ENCODE measurements around the gene ETHE1. TPM values are rescaled to one million over a fixed set of nuclear protein-coding genes. Genes with fewer than 3 reads are reported as not detected.

Gene ETHE1
- polyA plus RNA-seq, 1 donor from 2014 or later: 40.9 TPM

- Histone ChIP-seq H3K4me3 (ENCODE audit: low read length) (no peak overlapping the region), H4K20me1 (ENCODE audit: insufficient read depth) (no peaks in the 10 kb centered on the region), H3F3A (ENCODE audit: insufficient read depth, low read length, poor library complexity, severe bottlenecking) (no peaks in the 10 kb centered on the region), H3K9me2 (ENCODE audit: insufficient read depth, low read length) (no peaks in the 10 kb centered on the region), H3K4me2 (ENCODE audit: low read length) (no peak overlapping the region), H3K27me3 (ENCODE audit: insufficient read depth, low read depth, low read length) (no peaks in the 10 kb centered on the region), H3K27ac (ENCODE audit: low read length) (no peak overlapping the region), H3K79me2 (replicated peaks; ENCODE audit: insufficient read depth, low read length) (no peaks in the 10 kb centered on the region), H2AFZ (ENCODE audit: low read depth, low read length) (no peak overlapping the region), H3K9ac (ENCODE audit: low read length) (no peak overlapping the region), H3K36me3 (ENCODE audit: insufficient read depth, low read length) (no peaks in the 10 kb centered on the region), H3K9me3 (ENCODE audit: low read length) (no peaks in the 10 kb centered on the region)
- TF ChIP-seq CTCF (IDR thresholded peaks at IDR 0.05; ENCODE audit: poor library complexity, severe bottlenecking) (no peak), POLR2AphosphoS5 (IDR thresholded peaks at IDR 0.05) (no peak), TAF1 (IDR thresholded peaks at IDR 0.05; ENCODE audit: low read depth) (no peak), RAD21 (conservative IDR thresholded peaks at IDR 0.05) (no peak)
These were observed 35.3 kb upstream of the ETHE1 start for GRCh38 chr19:43562226-43562697.

- H4K20me1 ChIP-seq (ENCODE audit: insufficient read depth): no peaks in the 10 kb centered on the region
- no peaks in the 10 kb centered on the region for H3K9me2 ChIP-seq (ENCODE audit: insufficient read depth, low read length)
- no peak overlapping the region for H3K27ac ChIP-seq (ENCODE audit: low read length)
- H3K27me3 ChIP-seq (ENCODE audit: insufficient read depth, low read depth, low read length): no peaks in the 10 kb centered on the region
- no peaks in the 10 kb centered on the region for H3F3A ChIP-seq (ENCODE audit: insufficient read depth, low read length, poor library complexity, severe bottlenecking)
- H3K4me3 ChIP-seq (ENCODE audit: low read length): no peak overlapping the region
- H3K9ac ChIP-seq (ENCODE audit: low read length): no peak overlapping the region
- no peaks in the 10 kb centered on the region for H3K79me2 ChIP-seq (replicated peaks; ENCODE audit: insufficient read depth, low read length)
- TF ChIP-seq EP300 (conservative IDR thresholded peaks at IDR 0.05; ENCODE audit: poor library complexity, severe bottlenecking) (no peak), RAD21 (conservative IDR thresholded peaks at IDR 0.05) (no peak), EZH2 (IDR thresholded peaks at IDR 0.05; ENCODE audit: borderline replicate concordance, insufficient read depth, low read length, poor library complexity, severe bottlenecking) (no peak), POLR2AphosphoS5 (IDR thresholded peaks at IDR 0.05) (no peak), TAF1 (IDR thresholded peaks at IDR 0.05; ENCODE audit: low read depth) (no peak)
- no peak overlapping the region for H3K4me2 ChIP-seq (ENCODE audit: low read length)
- no peaks in the 10 kb centered on the region for H3K9me3 ChIP-seq (ENCODE audit: low read length)
- H2AFZ ChIP-seq (ENCODE audit: low read depth, low read length): no peak overlapping the region
- H3K36me3 ChIP-seq (ENCODE audit: insufficient read depth, low read length): no peaks in the 10 kb centered on the region
These were observed 34.4 kb upstream of the ETHE1 start for GRCh38 chr19:43561139-43561970.

GRCh38 chr19:43560687-43561086, 33.7 kb upstream of the ETHE1 start:
- no peaks in the 10 kb centered on the region for H3K9me2 ChIP-seq (ENCODE audit: insufficient read depth, low read length)
- H3K4me3 ChIP-seq (ENCODE audit: low read length): no peak overlapping the region
- no peaks in the 10 kb centered on the region for H3K79me2 ChIP-seq (replicated peaks; ENCODE audit: insufficient read depth, low read length)
- TF ChIP-seq SMC3 (conservative IDR thresholded peaks at IDR 0.05; ENCODE audit: poor library complexity) (no peak), MXI1 (conservative IDR thresholded peaks at IDR 0.05; ENCODE audit: poor library complexity, severe bottlenecking) (no peak), POLR2AphosphoS5 (IDR thresholded peaks at IDR 0.05) (no peak), REST (IDR thresholded peaks at IDR 0.05; ENCODE audit: borderline replicate concordance) (no peak), EZH2 (IDR thresholded peaks at IDR 0.05; ENCODE audit: borderline replicate concordance, insufficient read depth, low read length, poor library complexity, severe bottlenecking) (no peak), EP300 (conservative IDR thresholded peaks at IDR 0.05; ENCODE audit: poor library complexity, severe bottlenecking) (no peak), RAD21 (conservative IDR thresholded peaks at IDR 0.05) (no peak), TAF1 (IDR thresholded peaks at IDR 0.05; ENCODE audit: low read depth) (no peak), CTCF (IDR thresholded peaks at IDR 0.05; ENCODE audit: poor library complexity, severe bottlenecking) (no peak)
- no peak overlapping the region for H3K4me2 ChIP-seq (ENCODE audit: low read length)
- no peaks in the 10 kb centered on the region for H3F3A ChIP-seq (ENCODE audit: insufficient read depth, low read length, poor library complexity, severe bottlenecking)
- H3K9me3 ChIP-seq (ENCODE audit: low read length): no peaks in the 10 kb centered on the region
- H3K36me3 ChIP-seq (ENCODE audit: insufficient read depth, low read length): no peaks in the 10 kb centered on the region
- H3K9ac ChIP-seq (ENCODE audit: low read length): no peak overlapping the region
- no peaks in the 10 kb centered on the region for H4K20me1 ChIP-seq (ENCODE audit: insufficient read depth)
- H3K27ac ChIP-seq (ENCODE audit: low read length): no peak overlapping the region
- no peaks in the 10 kb centered on the region for H3K27me3 ChIP-seq (ENCODE audit: insufficient read depth, low read depth, low read length)
- H2AFZ ChIP-seq (ENCODE audit: low read depth, low read length): no peak overlapping the region
